GM18870 (cell line): ENCODE measurements around the gene BLOC1S1.
"Not testable (repeated sequence)": the region's sequence is repeated elsewhere in the genome, so short reads cannot be mapped to it uniquely, and the experiment has no call there.

Experiments
- ATAC-seq: cut with Tn5 transposase; IDR thresholded peaks from one replicate; pipeline ENCODE4 v1.9.1; 2021; ENCODE audit warnings: moderate library complexity; ENCODE audit not compliant: unreplicated experiment

BLOC1S1 gene

GRCh38 chr12:55743406-55744339 is 27.8 kb downstream of the BLOC1S1 start:
- ATAC-seq, result no peak

DNA sequence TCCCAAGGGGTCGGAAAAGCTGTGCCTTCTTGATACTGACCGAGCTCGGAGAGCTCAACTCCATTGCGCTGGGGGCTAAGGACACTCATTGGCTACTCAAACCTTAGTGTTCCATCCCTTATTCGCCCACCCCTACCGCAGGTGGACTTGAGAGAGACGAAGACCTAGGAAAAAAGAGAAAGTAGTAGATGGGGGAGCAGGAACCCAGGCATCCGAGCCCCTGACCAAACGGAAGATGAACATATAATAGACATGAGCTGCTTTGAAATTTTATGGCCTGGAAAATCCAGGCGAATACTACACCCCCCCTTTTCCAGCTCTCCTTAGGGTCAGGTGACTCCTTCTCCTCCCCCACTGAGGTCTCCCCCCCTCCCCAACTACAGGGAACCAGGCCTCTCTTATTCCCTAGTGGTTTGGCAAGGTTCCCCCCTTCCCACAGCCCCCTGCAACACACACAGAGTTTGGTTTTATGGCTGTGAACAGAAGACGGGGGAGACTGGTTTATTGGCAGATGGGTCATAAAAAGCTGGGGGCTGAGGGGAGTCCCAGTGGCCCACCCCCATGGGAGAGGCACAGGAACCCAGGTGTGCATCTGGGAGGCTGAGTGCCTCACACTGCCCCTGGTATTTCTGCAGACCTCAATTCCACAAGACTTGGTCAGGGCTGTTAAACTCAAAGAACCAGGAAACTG is 28.6 kb downstream of the BLOC1S1 start:
- ATAC-seq, result no peak

DNA sequence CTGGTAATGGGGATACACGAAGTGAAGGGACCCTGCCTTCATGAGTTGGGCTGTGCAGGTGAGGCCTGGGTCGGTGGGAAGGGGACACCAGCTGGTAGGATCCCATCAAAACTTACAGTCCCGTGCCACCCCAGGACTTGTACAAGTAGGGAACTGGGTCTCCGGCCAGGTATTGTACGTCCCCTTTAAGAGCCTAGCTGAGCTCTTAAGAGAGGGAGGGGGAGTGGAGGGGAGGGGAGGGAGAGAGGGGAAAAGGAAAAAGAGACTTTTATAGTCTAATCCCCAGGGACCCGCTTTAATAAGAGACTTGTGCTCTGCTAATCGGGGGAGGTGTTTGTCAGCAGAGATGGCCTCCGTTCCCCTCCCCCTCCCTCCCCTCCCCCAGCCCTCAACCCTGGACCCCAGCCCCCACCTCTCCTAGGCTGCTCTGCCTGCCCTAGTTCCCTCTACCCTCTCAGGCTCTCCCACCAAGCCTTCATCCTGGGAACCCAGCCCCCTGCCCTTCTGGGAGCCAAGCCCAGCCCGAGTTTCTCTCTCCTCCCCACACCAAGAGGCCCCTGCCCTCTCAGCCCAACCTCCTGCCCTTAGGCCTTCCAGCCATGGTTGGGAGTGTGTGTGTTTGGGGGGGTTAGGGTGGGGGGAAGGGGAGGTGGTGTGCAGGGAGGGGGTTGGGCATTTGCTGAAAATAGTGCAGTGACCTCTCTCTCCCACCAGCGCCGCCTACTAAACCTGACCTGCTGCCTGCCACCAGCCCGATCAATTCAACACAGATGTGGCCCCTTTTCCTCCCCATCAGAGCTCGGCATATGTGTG is 29.7 kb downstream of the BLOC1S1 start:
- no peak for ATAC-seq

DNA sequence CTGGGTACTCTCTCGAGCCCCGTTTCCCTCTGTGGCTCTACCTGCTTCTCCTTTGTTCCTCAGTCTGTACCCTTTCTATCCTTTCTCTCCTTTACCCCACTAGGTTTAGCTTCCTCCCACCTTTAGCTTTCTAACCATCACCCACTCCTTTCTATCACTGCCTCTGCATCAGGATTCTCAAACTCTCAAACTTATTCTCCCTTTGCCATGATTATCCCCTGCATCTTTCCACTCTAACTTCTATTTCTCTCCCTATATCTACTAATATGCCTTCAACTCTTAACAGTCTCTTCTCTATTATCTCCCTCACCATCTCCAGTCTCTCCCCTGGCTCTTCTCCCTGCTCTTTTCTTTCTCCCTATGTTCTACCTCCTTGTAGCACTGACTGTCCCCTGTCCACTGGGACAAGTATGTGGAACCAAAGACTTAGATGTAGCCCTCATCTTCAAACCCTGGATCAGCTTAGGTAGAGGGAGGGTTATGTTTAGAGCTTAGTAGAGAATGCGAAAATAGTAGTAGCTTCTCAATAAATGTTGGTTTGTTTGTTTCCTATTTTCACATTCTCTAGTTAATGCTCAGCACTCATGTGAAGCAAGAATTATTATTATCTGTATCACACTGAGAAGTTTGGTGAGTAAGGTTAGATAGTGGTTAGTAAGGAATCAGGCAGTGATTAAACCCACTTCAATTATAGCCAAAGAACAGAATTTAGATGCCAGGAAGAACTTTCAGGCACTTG is 30.5 kb downstream of the BLOC1S1 start:
- ATAC-seq, result no peak

DNA sequence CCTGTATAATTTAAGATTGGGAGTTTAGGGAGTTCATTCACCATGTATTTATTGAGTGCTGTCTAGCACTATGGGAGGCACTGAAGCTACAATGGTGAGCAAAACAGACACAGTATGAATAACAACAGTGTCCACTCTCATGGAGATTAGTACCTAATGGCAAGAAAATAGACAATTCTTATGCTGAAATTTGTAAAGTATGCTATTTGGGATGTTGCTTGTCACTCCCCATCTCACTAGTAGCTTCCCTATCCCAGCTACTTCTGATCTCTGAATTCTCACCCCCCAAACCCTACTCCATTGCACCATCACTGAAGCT is 31.0 kb downstream of the BLOC1S1 start:
- no peak for ATAC-seq

DNA sequence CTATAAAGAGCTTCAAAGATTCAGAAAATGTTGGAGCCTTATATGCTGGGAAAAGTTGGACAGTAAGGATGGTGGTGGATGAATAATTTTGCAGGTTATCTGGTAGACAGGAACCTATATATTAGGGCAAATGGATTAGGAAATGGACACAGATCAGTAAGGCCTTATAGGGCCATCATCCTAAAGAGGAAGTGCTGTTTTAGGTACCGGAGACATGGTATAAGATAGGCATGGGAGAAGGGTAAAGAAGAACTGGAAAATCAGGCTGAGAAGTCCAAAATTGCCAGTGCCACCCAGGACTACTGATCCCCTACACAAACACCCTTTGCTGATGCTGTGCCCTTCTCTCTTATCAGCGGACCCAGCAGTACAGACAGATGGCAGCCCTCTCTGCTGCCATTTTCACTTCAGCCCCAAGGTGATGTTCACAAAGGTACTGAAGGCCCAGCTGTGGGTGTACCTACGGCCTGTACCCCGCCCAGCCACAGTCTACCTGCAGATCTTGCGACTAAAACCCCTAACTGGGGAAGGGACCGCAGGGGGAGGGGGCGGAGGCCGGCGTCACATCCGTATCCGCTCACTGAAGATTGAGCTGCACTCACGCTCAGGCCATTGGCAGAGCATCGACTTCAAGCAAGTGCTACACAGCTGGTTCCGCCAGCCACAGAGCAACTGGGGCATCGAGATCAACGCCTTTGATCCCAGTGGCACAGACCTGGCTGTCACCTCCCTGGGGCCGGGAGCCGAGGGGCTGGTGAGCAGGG is 32.6 kb downstream of the BLOC1S1 start:
- no peak for ATAC-seq

GRCh38 chr12:55755246-55755645 is 39.4 kb downstream of the BLOC1S1 start:
- ATAC-seq, result no peak

- no peak for ATAC-seq
Measured at GRCh38 chr12:55757701-55758100, 41.9 kb downstream of the BLOC1S1 start.

DNA sequence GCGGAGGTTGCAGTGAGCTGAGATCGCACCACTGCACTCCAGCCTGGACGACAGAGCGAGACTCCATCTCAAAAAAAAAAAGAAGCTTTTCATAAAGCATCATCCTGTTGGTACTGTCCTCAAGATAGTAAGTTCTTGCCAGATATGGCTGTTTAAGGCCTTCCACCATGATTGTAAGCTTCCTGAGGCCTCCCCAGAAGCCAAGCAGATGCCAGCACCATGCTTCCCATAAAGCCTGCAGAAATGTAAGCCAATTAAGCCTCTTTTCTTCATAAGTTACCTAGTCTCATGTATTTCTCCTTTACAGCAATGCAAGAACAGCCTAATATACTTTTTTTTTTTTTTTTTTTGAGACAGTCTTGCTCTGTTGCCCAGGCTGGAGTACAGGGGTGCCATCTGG is 42.7 kb downstream of the BLOC1S1 start:
- ATAC-seq, result not testable (repeated sequence)

- no peak for ATAC-seq
Measured at GRCh38 chr12:55760663-55761062, 44.8 kb downstream of the BLOC1S1 start.

DNA sequence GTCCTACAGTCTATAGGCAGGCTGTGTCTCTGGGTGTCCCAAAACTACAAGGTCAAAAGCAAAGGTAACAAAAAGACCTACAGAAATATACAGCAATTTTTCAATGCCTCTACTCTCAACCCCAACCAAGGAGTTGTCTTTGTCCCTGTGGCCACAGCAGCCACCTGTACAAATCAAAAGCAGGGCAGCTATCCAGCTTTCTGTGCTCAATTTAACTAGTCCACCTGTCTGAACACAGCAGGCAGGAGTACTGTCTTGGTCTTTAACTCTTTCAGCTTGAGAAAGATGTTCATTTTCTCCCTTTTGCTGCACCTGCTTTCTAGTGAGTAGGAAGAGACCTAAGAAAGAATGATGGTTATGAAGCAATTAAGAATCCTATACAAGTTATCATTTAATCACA is 46.8 kb downstream of the BLOC1S1 start:
- no peak for ATAC-seq

- ATAC-seq, result no peak
Measured at GRCh38 chr12:55765736-55766290, 50.0 kb downstream of the BLOC1S1 start.

DNA sequence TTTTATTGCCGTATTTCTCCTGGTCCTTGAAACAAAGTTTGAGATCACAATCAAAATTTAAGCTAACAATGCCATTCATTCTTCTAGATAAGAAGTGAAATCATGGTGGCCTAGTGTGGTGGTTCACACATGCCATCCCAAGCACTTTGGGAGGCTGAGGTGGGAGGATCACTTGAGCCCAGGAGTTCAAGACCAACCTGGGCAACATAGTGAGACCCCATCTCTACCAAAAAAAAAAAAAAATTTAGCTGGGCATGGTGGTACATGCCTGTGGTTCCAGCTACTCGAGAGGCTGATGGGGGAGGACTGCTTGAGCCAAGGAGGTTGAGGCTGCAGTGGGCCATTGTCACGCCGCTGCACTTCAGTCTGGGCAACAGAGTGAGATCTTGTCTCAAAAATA is 51.3 kb downstream of the BLOC1S1 start:
- ATAC-seq, result no peak
